HL-60 (cell line): Measurements from ENCODE around the gene TGFBI.

Source experiments
- DNase-seq, 2 experiments: peaks; one replicate each; pipeline ENCODE4 v3.0.0-alpha.2; 2010 to 2020; ENCODE audit warnings: low read depth in 1 of 2, low spot score in 1 of 2
- H3K27ac ChIP-seq: fragments of 250-450 bp; sonication (Bioruptor Pico); replicated peaks from 2 replicates; pipeline ENCODE4 v1.5.1; 2020; ENCODE audit warnings: mild to moderate bottlenecking, moderate library complexity
- H3K27me3 ChIP-seq: fragments of 250-450 bp; sonication (Bioruptor Pico); 2 replicates; pipeline ENCODE4 v1.5.1; 2021; ENCODE audit warnings: mild to moderate bottlenecking, moderate library complexity; ENCODE audit not compliant: insufficient read depth, poor library complexity, severe bottlenecking
- H3K4me3 ChIP-seq: replicated peaks from 2 replicates; pipeline ENCODE4 v1.5.1; 2011; ENCODE audit warnings: mild to moderate bottlenecking, control low read depth, low read length; ENCODE audit not compliant: insufficient read depth
- CTCF ChIP-seq: IDR thresholded peaks from one replicate; pipeline ENCODE4 v1.5.1; 2011; ENCODE audit warnings: low read length, control low read depth, inconsistent platforms; ENCODE audit not compliant: insufficient read depth
- GABPA ChIP-seq: IDR thresholded peaks from 2 replicates; pipeline ENCODE4 v1.6.1; 2012; ENCODE audit warnings: low read depth
- POLR2AphosphoS5 ChIP-seq: IDR thresholded peaks from 2 replicates; pipeline ENCODE4 v1.6.1; 2012; ENCODE audit warnings: low read depth
- REST ChIP-seq: IDR thresholded peaks from 2 replicates; pipeline ENCODE4 v1.6.1; 2012; ENCODE audit warnings: low read depth; ENCODE audit not compliant: insufficient replicate concordance
- SPI1 ChIP-seq: IDR thresholded peaks from 2 replicates; pipeline ENCODE4 v1.6.1; 2012; ENCODE audit warnings: low read depth, mild to moderate bottlenecking, borderline replicate concordance

TGFBI gene

GRCh38 chr5:136076881-136077445 is 48.2 kb downstream of the TGFBI start:
- no peaks in the 10 kb centered on the region for H3K27me3 ChIP-seq
- H3K4me3 ChIP-seq: no peak overlapping the region
- no peak overlapping the region for H3K27ac ChIP-seq
- no peak for TF ChIP-seq SPI1
- no peak for TF ChIP-seq GABPA
- TF ChIP-seq REST: no peak
- no peak for TF ChIP-seq CTCF
- TF ChIP-seq POLR2AphosphoS5: no peak
- no peak for DNase-seq

GRCh38 chr5:136079195-136079985 is 50.6 kb downstream of the TGFBI start:
- H3K27me3 ChIP-seq: no peaks in the 10 kb centered on the region
- DNase-seq: no peak
- no peak overlapping the region for H3K27ac ChIP-seq
- TF ChIP-seq REST (no peak), POLR2AphosphoS5 (no peak), GABPA (no peak), CTCF (no peak), SPI1 (no peak)
- no peak overlapping the region for H3K4me3 ChIP-seq

GRCh38 chr5:136080113-136080482 is 51.3 kb downstream of the TGFBI start:
- Histone ChIP-seq H3K4me3 (no peak overlapping the region), H3K27me3 (no peaks in the 10 kb centered on the region), H3K27ac (no peak overlapping the region)
- TF ChIP-seq REST (no peak), GABPA (no peak), SPI1 (no peak), POLR2AphosphoS5 (no peak), CTCF (no peak)
- no peak for DNase-seq
